GM21360 (cell line): ENCODE data around the gene ERGIC3.

Source experiments
- ATAC-seq: cut with Tn5 transposase; IDR thresholded peaks from one replicate; pipeline ENCODE4 v1.9.1; 2021; ENCODE audit warnings: mild to moderate bottlenecking, moderate library complexity; ENCODE audit not compliant: unreplicated experiment

ERGIC3 gene

GRCh38 chr20:35560541-35560940 lies 18.7 kb downstream of the ERGIC3 start:
- no peak for ATAC-seq

- no peak for ATAC-seq
Measured at GRCh38 chr20:35561268-35561667, 19.4 kb downstream of the ERGIC3 start.

- no peak for ATAC-seq
Measured at GRCh38 chr20:35561671-35562070, 19.8 kb downstream of the ERGIC3 start.

GRCh38 chr20:35562541-35563110 lies 20.7 kb downstream of the ERGIC3 start:
- no peak for ATAC-seq

DNA sequence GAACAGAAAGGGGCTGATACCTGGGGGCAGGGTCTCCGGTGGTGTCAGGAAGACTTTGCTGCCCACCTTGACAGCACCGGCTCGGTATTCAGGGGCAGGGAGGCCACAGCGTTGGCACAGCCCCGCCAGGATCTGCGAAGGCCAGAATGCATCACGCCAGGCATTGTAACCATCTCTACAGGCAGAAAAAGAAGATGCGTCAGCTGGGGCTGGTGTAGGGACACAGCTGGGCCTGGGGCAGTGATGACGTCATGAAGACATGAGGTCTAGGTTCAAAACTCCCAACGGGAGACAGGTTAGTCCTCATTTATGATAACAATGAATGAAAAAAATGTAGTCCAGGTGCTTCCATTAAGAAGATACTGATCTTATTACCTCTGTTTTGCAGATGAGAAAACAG lies 22.0 kb downstream of the ERGIC3 start:
- ATAC-seq, result no peak

DNA sequence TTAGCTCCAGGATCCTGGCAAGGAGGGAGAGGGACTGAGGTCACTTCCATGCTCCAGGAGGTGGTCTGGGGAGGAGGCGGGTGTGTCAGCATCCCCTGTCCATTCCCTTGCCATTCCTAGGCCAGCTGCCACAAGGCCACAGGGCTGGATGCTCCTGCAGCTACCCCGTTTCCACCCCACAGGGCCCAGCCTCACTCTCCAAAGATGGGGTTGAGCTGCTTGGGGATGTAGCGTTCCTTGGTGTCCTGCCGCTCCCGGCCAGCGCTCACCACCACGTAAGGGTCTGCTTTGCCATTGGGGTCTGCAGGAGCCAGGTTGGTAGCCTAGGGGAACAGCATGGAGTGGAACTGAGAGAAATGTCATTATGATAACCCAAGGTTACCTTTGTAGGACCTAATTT lies 23.0 kb downstream of the ERGIC3 start:
- ATAC-seq, result no peak

GRCh38 chr20:35568645-35569044 lies 26.8 kb downstream of the ERGIC3 start:
- ATAC-seq, result no peak

GRCh38 chr20:35571555-35571954 lies 29.7 kb downstream of the ERGIC3 start:
- no peak for ATAC-seq

DNA sequence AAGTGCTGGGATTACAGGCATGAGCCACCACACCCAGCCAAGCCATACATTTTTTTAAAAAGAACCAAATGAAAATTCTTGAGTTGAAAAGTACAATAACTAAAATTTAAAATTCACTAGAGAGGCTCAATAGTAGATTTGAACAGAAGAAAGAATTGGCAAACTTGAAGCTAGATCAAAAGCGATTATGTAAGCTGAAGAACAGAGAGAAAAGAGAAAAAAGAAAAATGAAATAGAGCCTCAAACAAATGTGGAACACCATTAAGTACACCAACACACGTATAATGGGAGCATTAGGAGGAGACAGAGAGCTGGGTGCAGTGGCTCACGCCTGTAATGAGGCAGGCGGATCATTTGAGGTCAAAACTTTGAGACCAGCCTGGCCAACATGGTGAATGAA lies 31.0 kb downstream of the ERGIC3 start:
- ATAC-seq, result no peak

- ATAC-seq, result no peak
Measured at GRCh38 chr20:35575958-35576357, 34.1 kb downstream of the ERGIC3 start.

GRCh38 chr20:35576816-35577215 lies 34.9 kb downstream of the ERGIC3 start:
- ATAC-seq, result no peak

- no peak for ATAC-seq
Measured at GRCh38 chr20:35578469-35578868, 36.6 kb downstream of the ERGIC3 start.

DNA sequence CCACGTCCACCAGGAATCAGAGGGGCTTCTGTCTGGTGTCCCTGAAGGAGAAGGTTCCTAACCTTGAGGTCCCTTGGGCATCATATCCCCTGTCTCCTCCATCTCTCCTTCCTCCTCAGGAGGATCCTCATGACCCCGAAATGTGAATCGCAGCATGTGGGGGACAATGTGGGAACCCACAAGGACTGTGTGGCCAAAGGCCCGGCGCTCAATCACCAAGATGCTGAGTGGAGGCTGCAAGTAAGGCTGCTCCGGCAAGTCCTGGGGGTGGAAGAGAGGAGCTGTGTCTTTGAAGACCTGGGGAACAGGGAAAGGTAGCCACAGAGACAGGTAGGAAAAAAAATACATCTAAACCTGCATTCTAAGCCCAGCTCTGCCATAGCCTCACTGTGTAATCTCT lies 37.3 kb downstream of the ERGIC3 start:
- ATAC-seq, result no peak

- no peak for ATAC-seq
Measured at GRCh38 chr20:35582131-35582530, 40.3 kb downstream of the ERGIC3 start.

DNA sequence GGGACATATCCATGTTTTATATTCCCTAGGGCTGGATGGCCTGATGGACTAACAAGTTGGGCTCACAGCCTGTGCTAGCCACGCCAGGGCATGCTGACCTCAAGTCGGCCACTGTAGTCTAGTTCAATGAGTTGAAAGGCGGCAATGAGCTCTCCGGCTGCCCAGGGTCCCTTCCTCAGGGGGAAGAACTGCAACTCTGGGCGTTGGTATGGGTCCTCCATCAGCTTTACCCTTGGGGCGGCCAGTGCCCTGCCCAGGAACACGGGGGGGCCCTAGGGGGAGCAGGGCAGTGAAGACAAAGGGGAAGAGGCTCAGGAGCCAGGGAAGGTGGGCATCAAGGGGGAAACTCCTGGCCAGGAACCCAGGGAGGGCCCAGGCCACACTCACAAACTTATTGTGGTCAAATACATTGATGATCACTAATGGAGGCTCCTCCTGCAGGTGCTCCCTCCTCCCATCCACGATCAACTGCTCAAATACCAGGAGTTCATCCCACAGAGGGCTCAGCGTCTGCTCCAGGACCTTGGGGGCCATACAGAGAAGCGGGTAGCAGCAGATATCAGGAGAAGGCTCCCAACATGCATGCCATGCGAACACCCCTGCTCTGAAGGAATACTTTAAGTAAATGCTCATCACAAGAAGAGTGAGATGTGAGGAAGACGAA lies 41.0 kb downstream of the ERGIC3 start:
- ATAC-seq, result no peak

DNA sequence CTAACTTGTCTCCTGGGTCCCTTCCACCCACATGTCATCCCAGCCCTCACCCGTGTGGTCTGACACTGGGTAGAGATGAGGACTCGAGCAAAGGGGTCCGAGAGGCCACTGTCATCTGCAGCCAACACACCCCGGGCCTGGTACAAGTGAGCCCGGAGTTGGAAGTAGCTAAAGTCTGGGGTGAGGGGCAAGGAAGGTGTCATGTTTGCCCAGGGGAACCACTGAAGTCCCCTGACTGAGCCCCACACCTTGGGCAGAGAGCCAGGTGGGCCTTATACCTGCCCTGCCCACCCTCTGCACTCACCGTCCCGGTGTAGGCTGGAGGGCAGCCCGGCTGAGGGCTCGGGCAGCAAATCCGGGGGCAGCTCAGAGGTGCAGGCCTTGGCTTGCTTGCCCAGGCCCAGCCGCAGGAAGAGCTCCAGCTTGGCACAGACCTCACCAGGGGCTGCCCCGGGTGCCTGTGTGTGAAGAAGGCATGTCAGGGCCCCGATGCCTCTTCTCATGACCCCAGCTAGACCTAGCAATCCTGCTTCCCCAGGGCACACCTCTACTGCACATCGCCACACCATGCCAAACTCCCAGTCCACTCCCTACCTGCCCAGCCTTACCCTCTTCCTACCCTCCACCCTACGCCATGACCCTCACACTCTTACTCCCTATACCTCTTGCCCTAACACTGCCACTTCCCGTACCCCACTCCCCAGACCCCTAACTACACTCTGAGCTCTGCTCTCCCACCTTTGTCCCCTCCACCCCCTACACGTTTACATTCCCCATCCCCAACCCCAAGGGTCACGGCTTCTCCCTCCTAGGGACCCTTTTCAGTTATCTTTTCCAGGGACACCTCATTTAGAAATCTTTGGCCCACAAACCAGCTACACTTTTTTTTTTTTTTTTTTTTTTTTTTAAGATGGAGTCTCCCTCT lies 42.0 kb downstream of the ERGIC3 start:
- ATAC-seq, result no peak

DNA sequence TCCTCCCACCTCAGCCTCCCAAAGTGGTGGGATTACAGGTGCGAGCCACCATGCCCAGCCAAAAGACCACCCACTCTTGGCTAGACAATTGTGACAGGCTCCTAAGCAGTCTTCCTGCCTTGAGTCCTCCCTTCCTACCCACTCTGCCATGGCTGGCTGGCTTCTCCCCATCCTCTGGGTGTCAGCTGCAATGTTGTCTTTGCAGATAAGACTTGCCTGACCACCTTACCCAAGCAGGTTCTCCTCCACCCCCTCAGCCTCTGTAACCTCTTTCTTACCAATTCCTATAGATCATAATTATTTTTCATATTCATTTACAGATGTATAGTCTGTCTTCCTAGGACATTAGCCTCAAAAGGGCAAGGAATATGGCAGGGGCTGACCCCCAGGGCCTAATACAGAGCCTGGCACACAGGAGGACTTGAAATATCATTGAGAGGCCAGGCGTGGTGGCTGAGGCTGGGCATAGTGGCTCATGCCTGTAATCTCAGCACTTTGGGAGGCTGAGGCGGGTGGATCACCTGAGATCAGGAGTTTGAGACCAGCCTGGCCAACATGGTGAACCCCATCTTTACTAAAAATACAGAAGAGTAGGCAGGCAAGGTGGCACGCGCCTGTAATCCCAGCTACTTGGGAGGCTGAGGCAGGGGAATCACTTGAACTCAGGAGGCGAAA lies 45.0 kb downstream of the ERGIC3 start:
- ATAC-seq, result no peak

DNA sequence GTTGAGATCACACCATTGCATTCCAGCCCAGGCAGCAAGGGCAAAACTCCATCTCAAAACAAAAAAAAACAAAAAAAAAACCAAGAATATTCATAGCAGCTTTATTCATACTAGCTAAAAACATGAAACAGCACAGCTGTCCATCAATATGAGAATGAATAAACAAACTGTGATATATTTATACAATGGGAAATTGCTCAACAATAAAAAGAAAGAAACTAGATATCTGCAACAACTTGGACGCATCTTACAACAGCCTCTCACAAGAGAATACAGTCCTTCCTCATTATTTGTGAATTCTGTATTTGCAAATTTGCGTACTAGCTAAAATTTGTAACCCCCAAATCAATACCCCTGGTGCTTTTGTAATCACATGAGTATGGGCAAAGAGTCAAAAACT lies 45.6 kb downstream of the ERGIC3 start:
- ATAC-seq, result no peak

GRCh38 chr20:35588397-35588796 lies 46.5 kb downstream of the ERGIC3 start:
- ATAC-seq, result no peak

DNA sequence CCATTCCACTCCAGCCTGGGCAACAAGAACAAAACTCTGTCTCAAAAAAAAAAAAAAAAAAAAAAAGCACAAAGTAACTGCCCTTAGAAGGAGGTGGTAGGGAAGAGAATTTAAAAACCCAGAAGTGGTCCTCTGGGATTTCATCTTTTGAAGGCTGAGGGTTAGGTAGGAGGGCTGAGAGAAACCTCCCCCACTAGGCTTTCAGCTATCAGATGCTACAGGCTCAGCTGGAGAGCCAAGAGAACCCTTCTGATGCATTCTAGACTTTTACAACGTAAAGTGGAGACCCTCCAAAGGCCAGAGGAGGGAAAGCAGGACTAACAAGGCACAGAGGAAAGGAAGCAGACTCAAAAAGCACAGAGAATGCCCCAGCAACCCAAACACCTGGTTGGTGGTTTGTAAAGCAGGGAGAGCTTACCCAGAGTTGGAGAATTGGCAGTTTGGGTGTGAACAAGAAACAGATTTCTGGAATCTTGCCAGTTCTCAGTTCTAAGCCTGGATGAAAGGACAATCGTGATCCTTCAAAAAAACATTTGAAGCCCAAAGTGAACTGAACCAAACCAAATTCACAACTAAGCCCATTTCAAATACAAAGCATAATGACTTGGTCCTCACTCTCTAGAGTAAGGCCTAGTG lies 50.6 kb downstream of the ERGIC3 start:
- ATAC-seq, result no peak

GRCh38 chr20:35595456-35595855 lies 53.6 kb downstream of the ERGIC3 start:
- no peak for ATAC-seq
